ENCODE data around the gene EXOSC10.
"Not testable (repeated sequence)": the region's sequence is repeated elsewhere in the genome, so short reads cannot be mapped to it uniquely, and the experiment has no call there.

The EXOSC10 gene

DNA sequence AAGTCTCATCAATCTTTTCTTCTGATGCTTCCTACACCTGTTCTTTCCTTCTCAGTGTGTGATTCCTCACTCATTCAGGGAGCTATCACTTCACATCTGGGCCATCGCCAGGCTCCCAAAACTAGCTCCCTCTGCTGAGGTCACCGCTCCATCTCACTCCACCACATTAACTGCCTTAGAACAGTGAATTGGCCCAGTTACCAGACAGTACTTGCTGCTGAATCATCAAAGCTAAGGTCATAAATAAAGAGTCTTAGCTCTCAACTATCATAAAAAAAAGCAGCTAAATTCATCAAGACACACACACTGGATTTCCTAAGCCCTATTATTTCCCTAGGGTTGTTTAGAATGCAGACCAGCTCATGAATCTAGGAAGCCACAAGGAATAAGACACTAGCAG is 21.0 kb downstream of the EXOSC10 start:
- Histone ChIP-seq H3K4me3 (ENCODE audit: insufficient read depth, low read depth, low read length, poor library complexity, severe bottlenecking) (no peak overlapping the region), H3K36me3 (ENCODE audit: control insufficient read depth, insufficient read depth, low read length) (peaks cover 85% of the 10 kb centered on the region), H3K27ac (ENCODE audit: insufficient read depth, low read length, poor library complexity, severe bottlenecking) (no peak overlapping the region), H3K9me3 (ENCODE audit: control insufficient read depth, low read length) (no peaks in the 10 kb centered on the region), H3K4me1 (ENCODE audit: control insufficient read depth, insufficient read depth, low read length, poor library complexity, severe bottlenecking) (no peaks in the 10 kb centered on the region), H3K27me3 (replicated peaks; ENCODE audit: control insufficient read depth, insufficient read depth, low read length, poor library complexity, severe bottlenecking) (no peaks in the 10 kb centered on the region)
- DNase-seq, result no peak

- not testable (repeated sequence) for H3K27ac ChIP-seq (ENCODE audit: insufficient read depth, low read length, poor library complexity, severe bottlenecking); H3K4me3 ChIP-seq (ENCODE audit: insufficient read depth, low read depth, low read length, poor library complexity, severe bottlenecking); H3K9me3 ChIP-seq (ENCODE audit: control insufficient read depth, low read length); H3K27me3 ChIP-seq (replicated peaks; ENCODE audit: control insufficient read depth, insufficient read depth, low read length, poor library complexity, severe bottlenecking); H3K4me1 ChIP-seq (ENCODE audit: control insufficient read depth, insufficient read depth, low read length, poor library complexity, severe bottlenecking); DNase-seq
- H3K36me3 ChIP-seq (ENCODE audit: control insufficient read depth, insufficient read depth, low read length), result peaks cover 89% of the 10 kb centered on the region
These were observed 26.3 kb downstream of the EXOSC10 start for GRCh38 chr1:11073398-11073797.

DNA sequence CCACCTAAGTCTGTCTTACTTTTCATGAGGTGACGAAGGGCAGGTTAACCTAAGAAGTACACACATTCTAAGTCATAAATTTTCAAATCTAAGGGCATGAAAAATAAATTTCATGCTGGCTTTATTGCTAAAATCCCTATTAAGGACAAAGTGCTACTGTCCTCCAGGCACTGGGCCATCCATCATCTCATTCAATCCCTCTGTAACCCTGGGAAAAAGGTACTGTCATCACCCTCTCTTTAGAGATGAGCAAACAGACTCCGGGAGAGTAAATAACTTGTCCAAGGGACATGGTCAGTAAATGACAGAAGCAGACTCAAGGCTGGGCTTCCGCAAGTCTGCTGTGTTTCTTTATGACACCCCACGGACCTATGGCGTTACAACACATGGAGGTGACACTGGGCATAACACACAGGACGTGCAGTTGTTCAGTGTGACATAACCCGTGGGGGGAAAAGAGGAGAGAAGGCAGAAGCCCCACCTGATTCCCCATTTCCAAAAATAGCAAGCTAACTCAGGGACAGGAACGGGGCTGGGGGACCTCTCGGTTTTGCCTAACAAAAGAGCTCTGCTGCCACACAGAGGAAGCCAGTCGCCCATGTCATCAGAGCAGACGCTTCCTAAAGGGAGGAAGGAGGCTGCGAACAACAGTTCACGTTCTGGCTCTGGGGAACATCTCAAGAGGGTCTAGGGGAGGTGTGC is 27.3 kb downstream of the EXOSC10 start:
- no peaks in the 10 kb centered on the region for H3K27me3 ChIP-seq (replicated peaks; ENCODE audit: control insufficient read depth, insufficient read depth, low read length, poor library complexity, severe bottlenecking)
- no peak for DNase-seq
- no peaks in the 10 kb centered on the region for H3K9me3 ChIP-seq (ENCODE audit: control insufficient read depth, low read length)
- H3K4me1 ChIP-seq (ENCODE audit: control insufficient read depth, insufficient read depth, low read length, poor library complexity, severe bottlenecking), result no peaks in the 10 kb centered on the region
- no peak overlapping the region for H3K4me3 ChIP-seq (ENCODE audit: insufficient read depth, low read depth, low read length, poor library complexity, severe bottlenecking)
- peaks cover 93% of the 10 kb centered on the region for H3K36me3 ChIP-seq (ENCODE audit: control insufficient read depth, insufficient read depth, low read length)
- no peak overlapping the region for H3K27ac ChIP-seq (ENCODE audit: insufficient read depth, low read length, poor library complexity, severe bottlenecking)

DNA sequence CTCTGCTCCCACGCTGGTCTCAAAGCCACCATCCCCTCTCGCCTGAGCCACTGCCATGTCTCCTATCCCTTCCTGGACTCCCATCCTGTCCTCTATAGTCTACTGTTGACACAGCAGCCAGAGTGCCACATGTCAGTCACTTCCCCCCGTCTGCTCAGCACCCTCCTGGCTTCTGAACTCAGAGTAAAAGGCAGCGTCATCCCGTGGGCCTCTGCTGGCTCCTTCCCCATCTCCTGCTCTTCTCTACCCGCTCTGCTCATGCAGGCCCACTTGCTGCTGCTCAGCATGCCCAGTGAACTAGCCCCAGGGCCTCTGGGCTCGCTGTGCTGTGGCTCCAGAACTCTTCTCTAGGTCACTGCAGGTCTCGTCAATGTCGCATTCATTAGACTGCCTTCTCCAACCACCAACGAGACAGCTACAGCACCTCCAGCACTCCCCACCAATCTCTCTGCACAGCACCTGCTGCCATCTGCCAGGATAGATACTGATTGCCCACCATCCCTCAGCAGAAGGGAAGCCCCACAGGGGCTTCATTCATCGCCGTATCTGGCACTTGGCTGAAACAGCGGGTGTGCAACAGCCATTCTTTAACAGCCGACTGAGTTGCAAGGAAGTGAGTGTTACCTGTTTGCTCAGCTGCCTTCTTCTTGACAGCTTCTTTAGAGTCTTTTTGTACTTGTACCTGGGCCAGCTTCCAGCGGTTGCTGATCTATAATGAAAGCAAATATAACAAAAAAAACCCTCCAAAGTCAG is 28.0 kb downstream of the EXOSC10 start:
- H3K36me3 ChIP-seq (ENCODE audit: control insufficient read depth, insufficient read depth, low read length), result peaks cover 87% of the 10 kb centered on the region
- DNase-seq, result no peak
- H3K4me1 ChIP-seq (ENCODE audit: control insufficient read depth, insufficient read depth, low read length, poor library complexity, severe bottlenecking), result no peaks in the 10 kb centered on the region
- no peak overlapping the region for H3K4me3 ChIP-seq (ENCODE audit: insufficient read depth, low read depth, low read length, poor library complexity, severe bottlenecking)
- no peak overlapping the region for H3K27ac ChIP-seq (ENCODE audit: insufficient read depth, low read length, poor library complexity, severe bottlenecking)
- no peaks in the 10 kb centered on the region for H3K27me3 ChIP-seq (replicated peaks; ENCODE audit: control insufficient read depth, insufficient read depth, low read length, poor library complexity, severe bottlenecking)
- no peaks in the 10 kb centered on the region for H3K9me3 ChIP-seq (ENCODE audit: control insufficient read depth, low read length)

DNA sequence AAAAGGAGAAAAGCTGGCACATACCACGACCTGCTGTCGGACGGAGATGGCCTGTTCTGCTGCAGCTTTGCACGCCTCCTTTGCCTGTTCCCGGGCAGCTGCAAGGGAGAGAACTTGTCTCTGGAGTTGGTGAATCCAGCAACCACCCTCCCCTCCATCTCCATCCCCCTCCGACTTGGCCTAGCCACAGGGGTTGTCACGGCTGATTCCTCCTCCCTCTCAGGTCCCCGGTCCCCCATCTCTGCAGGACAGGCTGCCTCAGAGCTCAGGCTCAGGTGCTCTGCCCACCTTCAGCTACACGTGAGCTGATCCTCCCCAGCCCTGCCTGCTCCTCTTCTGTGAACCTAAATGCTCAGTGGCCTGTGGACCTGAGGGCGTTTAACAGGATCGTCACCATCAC is 28.8 kb downstream of the EXOSC10 start:
- no peak for DNase-seq
- no peaks in the 10 kb centered on the region for H3K27me3 ChIP-seq (replicated peaks; ENCODE audit: control insufficient read depth, insufficient read depth, low read length, poor library complexity, severe bottlenecking)
- H3K4me3 ChIP-seq (ENCODE audit: insufficient read depth, low read depth, low read length, poor library complexity, severe bottlenecking), result no peak overlapping the region
- no peaks in the 10 kb centered on the region for H3K4me1 ChIP-seq (ENCODE audit: control insufficient read depth, insufficient read depth, low read length, poor library complexity, severe bottlenecking)
- H3K36me3 ChIP-seq (ENCODE audit: control insufficient read depth, insufficient read depth, low read length), result peaks cover 86% of the 10 kb centered on the region
- no peak overlapping the region for H3K27ac ChIP-seq (ENCODE audit: insufficient read depth, low read length, poor library complexity, severe bottlenecking)
- H3K9me3 ChIP-seq (ENCODE audit: control insufficient read depth, low read length), result no peaks in the 10 kb centered on the region

- H3K36me3 ChIP-seq (ENCODE audit: control insufficient read depth, insufficient read depth, low read length), result peaks cover 78% of the 10 kb centered on the region
- H3K27ac ChIP-seq (ENCODE audit: insufficient read depth, low read length, poor library complexity, severe bottlenecking), result no peak overlapping the region
- H3K4me1 ChIP-seq (ENCODE audit: control insufficient read depth, insufficient read depth, low read length, poor library complexity, severe bottlenecking), result no peaks in the 10 kb centered on the region
- no peak for DNase-seq
- H3K27me3 ChIP-seq (replicated peaks; ENCODE audit: control insufficient read depth, insufficient read depth, low read length, poor library complexity, severe bottlenecking), result no peaks in the 10 kb centered on the region
- no peak overlapping the region for H3K4me3 ChIP-seq (ENCODE audit: insufficient read depth, low read depth, low read length, poor library complexity, severe bottlenecking)
- no peaks in the 10 kb centered on the region for H3K9me3 ChIP-seq (ENCODE audit: control insufficient read depth, low read length)
These were observed 30.8 kb downstream of the EXOSC10 start for GRCh38 chr1:11068600-11069473.

- Histone ChIP-seq H3K4me1 (ENCODE audit: control insufficient read depth, insufficient read depth, low read length, poor library complexity, severe bottlenecking) (no peaks in the 10 kb centered on the region), H3K36me3 (ENCODE audit: control insufficient read depth, insufficient read depth, low read length) (peaks cover 71% of the 10 kb centered on the region), H3K27ac (ENCODE audit: insufficient read depth, low read length, poor library complexity, severe bottlenecking) (no peak overlapping the region), H3K27me3 (replicated peaks; ENCODE audit: control insufficient read depth, insufficient read depth, low read length, poor library complexity, severe bottlenecking) (no peaks in the 10 kb centered on the region), H3K4me3 (ENCODE audit: insufficient read depth, low read depth, low read length, poor library complexity, severe bottlenecking) (no peak overlapping the region), H3K9me3 (ENCODE audit: control insufficient read depth, low read length) (no peaks in the 10 kb centered on the region)
- no peak for DNase-seq
These were observed 31.7 kb downstream of the EXOSC10 start for GRCh38 chr1:11067716-11068599.

GRCh38 chr1:11065796-11066195 is 33.9 kb downstream of the EXOSC10 start:
- H3K9me3 ChIP-seq (ENCODE audit: control insufficient read depth, low read length), result no peaks in the 10 kb centered on the region
- H3K4me3 ChIP-seq (ENCODE audit: insufficient read depth, low read depth, low read length, poor library complexity, severe bottlenecking), result no peak overlapping the region
- peaks cover 4% of the 10 kb centered on the region for H3K4me1 ChIP-seq (ENCODE audit: control insufficient read depth, insufficient read depth, low read length, poor library complexity, severe bottlenecking)
- H3K27me3 ChIP-seq (replicated peaks; ENCODE audit: control insufficient read depth, insufficient read depth, low read length, poor library complexity, severe bottlenecking), result no peaks in the 10 kb centered on the region
- no peak overlapping the region for H3K27ac ChIP-seq (ENCODE audit: insufficient read depth, low read length, poor library complexity, severe bottlenecking)
- peaks cover 50% of the 10 kb centered on the region for H3K36me3 ChIP-seq (ENCODE audit: control insufficient read depth, insufficient read depth, low read length)
- no peak for DNase-seq

- Histone ChIP-seq H3K9me3 (ENCODE audit: control insufficient read depth, low read length) (no peaks in the 10 kb centered on the region), H3K27me3 (replicated peaks; ENCODE audit: control insufficient read depth, insufficient read depth, low read length, poor library complexity, severe bottlenecking) (no peaks in the 10 kb centered on the region), H3K4me1 (ENCODE audit: control insufficient read depth, insufficient read depth, low read length, poor library complexity, severe bottlenecking) (peaks cover 6% of the 10 kb centered on the region), H3K27ac (ENCODE audit: insufficient read depth, low read length, poor library complexity, severe bottlenecking) (no peak overlapping the region), H3K4me3 (ENCODE audit: insufficient read depth, low read depth, low read length, poor library complexity, severe bottlenecking) (no peak overlapping the region), H3K36me3 (ENCODE audit: control insufficient read depth, insufficient read depth, low read length) (peaks cover 46% of the 10 kb centered on the region)
- no peak for DNase-seq
These were observed 34.7 kb downstream of the EXOSC10 start for GRCh38 chr1:11064942-11065341.
